ENCODE measurements around the gene TMEM106C.

Gene TMEM106C

GRCh38 chr12:48008950-48009349, 45.6 kb downstream of the TMEM106C start:
- DNase-seq, result peak in 1 of 10 donors; percentile 3
- intact Hi-C loops (cut with DNase I), result no loop called here

DNA sequence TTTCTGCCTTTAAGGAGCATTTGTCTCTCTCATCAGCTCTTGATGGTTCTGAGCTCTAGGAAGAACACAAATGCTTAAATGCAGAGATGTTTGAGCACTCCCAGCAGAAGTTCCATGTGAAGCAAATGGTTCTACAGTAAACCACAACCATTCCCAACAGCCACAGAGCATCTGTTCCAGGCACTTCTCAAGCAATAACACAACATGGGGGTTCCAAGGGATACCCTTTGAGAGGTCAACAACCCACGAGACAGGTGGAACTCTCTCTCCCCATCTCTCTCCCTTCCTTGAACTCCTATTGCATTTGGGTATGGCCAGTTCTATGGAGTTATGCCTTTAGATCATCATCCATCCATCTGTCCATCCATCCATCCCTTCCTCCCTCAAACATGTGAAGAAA, 46.1 kb downstream of the TMEM106C start:
- no peak for DNase-seq
- intact Hi-C loops (cut with DNase I), result no loop called here

DNA sequence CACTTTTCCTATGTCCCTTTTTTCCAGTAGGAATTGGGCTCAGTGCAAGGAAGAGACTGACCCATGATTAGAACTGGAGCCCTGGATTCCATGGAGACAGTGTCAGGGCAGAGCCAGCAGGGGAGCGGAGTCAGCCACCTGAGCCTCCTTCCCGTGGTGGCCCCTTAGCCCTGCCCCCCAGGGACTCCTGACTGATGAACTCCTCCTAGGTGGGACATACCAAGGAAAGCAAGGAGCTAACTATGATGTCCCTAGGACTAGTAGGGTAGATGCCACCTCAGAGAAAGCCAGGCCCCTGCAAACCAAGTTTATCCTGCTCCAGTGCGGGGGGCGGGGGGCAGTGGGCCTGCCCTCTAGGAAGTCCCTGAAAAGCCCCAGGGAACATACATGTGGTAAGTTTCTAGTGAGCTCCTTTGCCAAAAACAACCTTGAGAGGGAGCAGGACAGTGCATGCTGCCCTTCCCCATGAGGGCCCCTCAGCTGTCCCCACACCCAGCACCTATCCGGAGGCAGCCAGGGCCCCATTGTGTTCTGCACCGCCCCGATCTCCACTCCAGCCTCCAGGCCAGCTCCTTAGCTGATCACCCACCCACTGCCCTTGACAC, 47.1 kb downstream of the TMEM106C start:
- intact Hi-C loops (cut with DNase I), result no loop called here
- peak in 1 of 10 donors; percentile 55 for DNase-seq

DNA sequence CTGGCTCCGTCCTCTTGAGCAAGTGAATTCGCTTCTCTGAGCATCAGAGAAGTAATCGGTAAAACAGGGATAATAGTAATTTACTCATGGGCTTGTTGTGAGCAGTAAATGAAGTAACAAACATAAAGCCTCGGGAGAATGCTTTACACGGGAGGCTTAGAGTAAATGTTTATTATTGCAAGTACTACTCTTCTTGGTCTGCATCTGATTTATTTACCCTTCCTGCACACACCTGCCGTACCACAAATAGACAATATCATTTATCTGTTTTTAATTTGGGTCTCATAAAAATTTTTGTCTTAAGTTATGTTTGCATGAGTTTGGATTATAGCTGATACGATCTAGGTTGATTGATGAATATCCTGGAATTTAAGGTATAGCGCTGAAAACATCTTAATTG, 48.7 kb downstream of the TMEM106C start:
- DNase-seq, result no peak
- intact Hi-C loops (cut with DNase I), result no loop called here

- intact Hi-C loops (cut with DNase I), result no loop called here
- no peak for DNase-seq
Observed at GRCh38 chr12:48013287-48013686, 49.9 kb downstream of the TMEM106C start.

GRCh38 chr12:48015129-48015528, 51.7 kb downstream of the TMEM106C start:
- DNase-seq, result no peak
- intact Hi-C loops (cut with DNase I), result no loop called here

DNA sequence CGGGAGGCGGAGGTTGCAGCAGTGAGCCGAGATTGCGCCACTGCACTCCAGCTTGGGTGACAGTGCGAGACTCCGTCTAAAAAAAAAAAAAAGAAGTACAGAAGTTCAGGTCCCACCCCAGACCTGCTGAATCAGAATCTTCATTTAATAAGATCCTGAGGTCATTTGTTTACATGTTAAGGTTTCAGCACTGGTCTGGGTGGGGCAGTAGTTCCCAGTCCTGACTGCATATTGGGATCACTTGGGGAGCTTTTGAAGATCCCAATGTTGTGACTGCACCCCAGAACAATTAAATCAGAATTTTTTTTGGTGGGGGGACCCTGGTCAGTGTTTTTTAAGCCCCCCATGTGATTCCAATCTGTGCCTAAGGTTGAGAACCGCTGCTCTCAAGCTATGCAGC, 52.6 kb downstream of the TMEM106C start:
- intact Hi-C loops (cut with DNase I), result no loop called here
- peak in 1 of 10 donors; percentile 26 for DNase-seq

GRCh38 chr12:48016373-48017020, 53.1 kb downstream of the TMEM106C start:
- DNase-seq, result peak in 1 of 10 donors; percentile 29

GRCh38 chr12:48017496-48017895, 54.1 kb downstream of the TMEM106C start:
- intact Hi-C loops (cut with DNase I), result no loop called here
- peak in 2 of 10 donors; percentile 23 to 67 for DNase-seq

More at GRCh38 chr12:48016373-48017020, 53.1 kb downstream of the TMEM106C start:
- intact Hi-C loops (cut with DNase I), result no loop called here

- peak in 1 of 10 donors; percentile 4 for DNase-seq
Observed at GRCh38 chr12:48017921-48018617, 54.7 kb downstream of the TMEM106C start.

More at GRCh38 chr12:48017921-48018617, 54.7 kb downstream of the TMEM106C start:
- intact Hi-C loops (cut with DNase I), result no loop called here

Measured in posterior cingulate gyrus (tissue), 11 donors.